Fibroblast of mammary gland (primary cell): ENCODE data around the gene ZNF500.

Experiments used
- DNase-seq: peaks from one replicate; pipeline ENCODE4 v3.0.0-alpha.2; 2010; ENCODE audit warnings: low read depth
- H3K4me3 ChIP-seq: 2 replicates; pipeline ENCODE4 v1.5.1; 2011; ENCODE audit warnings: low read depth, mild to moderate bottlenecking, low read length, moderate library complexity; ENCODE audit not compliant: control insufficient read depth
- CTCF ChIP-seq: conservative IDR thresholded peaks from 2 replicates; pipeline ENCODE4 v1.5.1; 2011; ENCODE audit warnings: low read depth, low read length, inconsistent platforms; ENCODE audit not compliant: control insufficient read depth, insufficient read depth

Gene ZNF500

GRCh38 chr16:4795828-4796572, 29.0 kb upstream of the ZNF500 start:
- H3K4me3 ChIP-seq: no peak overlapping the region
- DNase-seq: no peak
- TF ChIP-seq CTCF: no peak

- no peak for TF ChIP-seq CTCF
- no peak for DNase-seq
- no peak within 1 kb of the TSS for H3K4me3 ChIP-seq
Measured at GRCh38 chr16:4795181-4795827, 28.3 kb upstream of the ZNF500 start, which contains the start of gene SMIM22. TSS of gene SMIM22 (plus strand) at chr16:4795369. CDS start at chr16:4795735, 366 bp downstream.

- H3K4me3 ChIP-seq: no peak overlapping the region
- TF ChIP-seq CTCF: no peak
- no peak for DNase-seq
Measured at GRCh38 chr16:4792951-4793513, 26.1 kb upstream of the ZNF500 start.

GRCh38 chr16:4790871-4791270, 23.9 kb upstream of the ZNF500 start:
- no peak for TF ChIP-seq CTCF
- H3K4me3 ChIP-seq: no peak overlapping the region
- DNase-seq: no peak

GRCh38 chr16:4790261-4790660, 23.3 kb upstream of the ZNF500 start:
- TF ChIP-seq CTCF: no peak
- no peak overlapping the region for H3K4me3 ChIP-seq
- no peak for DNase-seq

GRCh38 chr16:4788910-4789309, 21.9 kb upstream of the ZNF500 start:
- no peak for TF ChIP-seq CTCF
- no peak overlapping the region for H3K4me3 ChIP-seq
- no peak for DNase-seq
